Measurements from ENCODE around the gene POU2AF1. TPM values are rescaled to one million over a fixed set of nuclear protein-coding genes. Genes with fewer than 3 reads are reported as not detected.

Gene POU2AF1
- total RNA-seq, 2 experiments from 2014 or later, result 0.52 to 0.78 TPM

- no peaks in the 10 kb centered on the region for H3K36me3 Mint-ChIP-seq (ENCODE audit: low read depth)
- Histone ChIP-seq H3K4me3 (ENCODE audit: low read length) (no peak overlapping the region), H3K27ac (ENCODE audit: low read depth in 1 of 2, low read length in 2 of 2) (no peak overlapping the region), H3K9me3 (ENCODE audit: control insufficient read depth in 1 of 2, insufficient read depth in 1 of 2, low read length in 2 of 2) (no peaks in the 10 kb centered on the region), H3K4me1 (ENCODE audit: insufficient read depth, low read length) (peaks cover 34% of the 10 kb centered on the region), H3K36me3 (ENCODE audit: insufficient read depth, low read length) (no peaks in the 10 kb centered on the region), H3K27me3 (ENCODE audit: control insufficient read depth in 1 of 2, insufficient read depth in 2 of 2, low read length in 2 of 2) (no peaks in the 10 kb centered on the region)
- H3K27ac Mint-ChIP-seq, result no peak overlapping the region
- DNase-seq, result no peak
- no peaks in the 10 kb centered on the region for H3K9me3 Mint-ChIP-seq
- intact Hi-C loops (cut with DNase I, micrococcal nuclease), result loop anchor here in 1 of 2 experiments (5.0 kb wide), 1 partner anchor 46 kb away; no protein-coding TSS in a partner anchor
- no peak overlapping the region for H3K4me3 Mint-ChIP-seq
- peaks cover 42% of the 10 kb centered on the region for H3K4me1 Mint-ChIP-seq (ENCODE audit: low read depth)
- CTCF ChIA-PET, result interaction anchor here (2.3 kb wide), 1 partner anchor 11 kb away, joined by 10 read pairs; no protein-coding TSS in a partner anchor
- POLR2A ChIA-PET, result no interaction called here
- TF ChIP-seq, protein P1, sequence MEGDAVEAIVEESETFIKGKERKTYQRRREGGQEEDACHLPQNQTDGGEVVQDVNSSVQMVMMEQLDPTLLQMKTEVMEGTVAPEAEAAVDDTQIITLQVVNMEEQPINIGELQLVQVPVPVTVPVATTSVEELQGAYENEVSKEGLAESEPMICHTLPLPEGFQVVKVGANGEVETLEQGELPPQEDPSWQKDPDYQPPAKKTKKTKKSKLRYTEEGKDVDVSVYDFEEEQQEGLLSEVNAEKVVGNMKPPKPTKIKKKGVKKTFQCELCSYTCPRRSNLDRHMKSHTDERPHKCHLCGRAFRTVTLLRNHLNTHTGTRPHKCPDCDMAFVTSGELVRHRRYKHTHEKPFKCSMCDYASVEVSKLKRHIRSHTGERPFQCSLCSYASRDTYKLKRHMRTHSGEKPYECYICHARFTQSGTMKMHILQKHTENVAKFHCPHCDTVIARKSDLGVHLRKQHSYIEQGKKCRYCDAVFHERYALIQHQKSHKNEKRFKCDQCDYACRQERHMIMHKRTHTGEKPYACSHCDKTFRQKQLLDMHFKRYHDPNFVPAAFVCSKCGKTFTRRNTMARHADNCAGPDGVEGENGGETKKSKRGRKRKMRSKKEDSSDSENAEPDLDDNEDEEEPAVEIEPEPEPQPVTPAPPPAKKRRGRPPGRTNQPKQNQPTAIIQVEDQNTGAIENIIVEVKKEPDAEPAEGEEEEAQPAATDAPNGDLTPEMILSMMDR (IDR thresholded peaks at IDR 0.05), result no peak
- H3K27me3 Mint-ChIP-seq, result no peaks in the 10 kb centered on the region
- no peak for ATAC-seq (ENCODE audit: poor library complexity)
Measured at GRCh38 chr11:111418436-111418787, 39.3 kb upstream of the POU2AF1 start.

GRCh38 chr11:111417766-111418435 lies 38.8 kb upstream of the POU2AF1 start:
- Histone ChIP-seq H3K27ac (ENCODE audit: low read depth in 1 of 2, low read length in 2 of 2) (no peak overlapping the region), H3K27me3 (ENCODE audit: control insufficient read depth in 1 of 2, insufficient read depth in 2 of 2, low read length in 2 of 2) (no peaks in the 10 kb centered on the region), H3K4me3 (ENCODE audit: low read length) (no peak overlapping the region), H3K4me1 (ENCODE audit: insufficient read depth, low read length) (peaks cover 34% of the 10 kb centered on the region), H3K36me3 (ENCODE audit: insufficient read depth, low read length) (no peaks in the 10 kb centered on the region), H3K9me3 (ENCODE audit: control insufficient read depth in 1 of 2, insufficient read depth in 1 of 2, low read length in 2 of 2) (no peaks in the 10 kb centered on the region)
- DNase-seq, result no peak
- TF ChIP-seq, protein P1 (IDR thresholded peaks at IDR 0.05), result no peak
- ChIA-PET POLR2A (interaction anchor here (0.7 kb wide), 1 partner anchor 39 kb away, joined by 3 read pairs; the partner anchor contains the start of gene POU2AF1), CTCF (interaction anchor here (2.3 kb wide), 1 partner anchor 11 kb away, joined by 10 read pairs; no protein-coding TSS in a partner anchor)
- ATAC-seq (ENCODE audit: poor library complexity), result no peak
- Mint-ChIP-seq H3K27ac (peak overlapping the region; percentile 31), H3K9me3 (no peaks in the 10 kb centered on the region), H3K4me3 (no peak overlapping the region), H3K4me1 (ENCODE audit: low read depth) (peaks cover 47% of the 10 kb centered on the region), H3K36me3 (ENCODE audit: low read depth) (no peaks in the 10 kb centered on the region), H3K27me3 (no peaks in the 10 kb centered on the region)
- intact Hi-C loops (cut with DNase I, micrococcal nuclease), result loop anchor here in 1 of 2 experiments (5.0 kb wide), 1 partner anchor 46 kb away; no protein-coding TSS in a partner anchor

GRCh38 chr11:111417011-111417765 lies 38.1 kb upstream of the POU2AF1 start:
- Mint-ChIP-seq H3K9me3 (no peaks in the 10 kb centered on the region), H3K4me3 (no peak overlapping the region), H3K27me3 (no peaks in the 10 kb centered on the region), H3K27ac (peak overlapping the region; percentile 31), H3K4me1 (ENCODE audit: low read depth) (peaks cover 53% of the 10 kb centered on the region), H3K36me3 (ENCODE audit: low read depth) (no peaks in the 10 kb centered on the region)
- Histone ChIP-seq H3K27me3 (ENCODE audit: control insufficient read depth in 1 of 2, insufficient read depth in 2 of 2, low read length in 2 of 2) (no peaks in the 10 kb centered on the region), H3K4me3 (ENCODE audit: low read length) (no peak overlapping the region), H3K4me1 (ENCODE audit: insufficient read depth, low read length) (peaks cover 34% of the 10 kb centered on the region), H3K9me3 (ENCODE audit: control insufficient read depth in 1 of 2, insufficient read depth in 1 of 2, low read length in 2 of 2) (no peaks in the 10 kb centered on the region), H3K27ac (ENCODE audit: low read depth in 1 of 2, low read length in 2 of 2) (no peak overlapping the region), H3K36me3 (ENCODE audit: insufficient read depth, low read length) (no peaks in the 10 kb centered on the region)
- ChIA-PET CTCF (interaction anchor here (2.3 kb wide), 1 partner anchor 12 kb away, joined by 10 read pairs; no protein-coding TSS in a partner anchor), POLR2A (interaction anchor here (0.7 to 0.9 kb wide), 2 partner anchors 29 to 38 kb away, joined by 3 read pairs; partner anchors contain the start of gene POU2AF1)
- peak in 3 of 14 experiments; percentile 10 to 17 (median 12) for DNase-seq
- intact Hi-C loops (cut with DNase I, micrococcal nuclease), result loop anchor here in 1 of 2 experiments (5.0 kb wide), 1 partner anchor 45 kb away; no protein-coding TSS in a partner anchor
- TF ChIP-seq, protein P1 (IDR thresholded peaks at IDR 0.05), result no peak
- ATAC-seq (ENCODE audit: poor library complexity), result no peak
